ENCODE measurements around the gene USP31. TPM values are rescaled to one million over a fixed set of nuclear protein-coding genes. Genes with fewer than 3 reads are reported as not detected.

USP31 gene
- total RNA-seq, 1 donor from 2014 or later, result 50.6 TPM

DNA sequence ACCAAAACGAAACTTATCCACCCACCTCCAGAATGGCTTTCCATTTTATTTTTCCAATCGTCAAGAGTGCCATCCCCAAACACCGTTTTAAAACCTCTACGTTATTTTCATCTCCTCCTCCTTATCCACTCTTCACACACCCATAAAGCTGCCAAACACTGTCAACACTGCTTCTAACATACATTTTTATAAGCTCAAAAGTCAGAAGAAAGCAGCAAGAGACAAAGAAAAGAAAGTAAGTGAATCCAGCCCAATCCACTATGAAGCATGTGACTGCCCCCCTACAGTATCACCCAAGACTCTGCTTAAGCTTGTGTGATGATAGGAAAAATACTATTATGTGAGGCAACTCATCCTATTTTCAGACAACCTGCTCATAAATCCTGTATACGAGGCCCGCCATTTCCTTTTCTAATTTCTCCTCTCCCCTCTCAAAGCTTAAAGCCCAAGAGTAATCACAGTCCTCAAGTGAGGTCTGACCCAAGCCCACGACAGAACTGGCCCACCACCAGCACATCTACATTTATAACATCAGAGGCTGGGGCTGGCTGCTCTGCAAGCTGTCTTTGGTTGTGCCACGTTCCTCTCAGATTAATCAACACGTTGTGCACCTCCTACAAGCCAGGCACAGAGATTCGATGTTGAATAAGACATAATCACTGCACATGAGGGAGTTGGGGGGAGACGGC, 16.3 kb downstream of the USP31 start:
- no peak for DNase-seq (ENCODE audit: extremely low read depth, low read depth, low spot score)

DNA sequence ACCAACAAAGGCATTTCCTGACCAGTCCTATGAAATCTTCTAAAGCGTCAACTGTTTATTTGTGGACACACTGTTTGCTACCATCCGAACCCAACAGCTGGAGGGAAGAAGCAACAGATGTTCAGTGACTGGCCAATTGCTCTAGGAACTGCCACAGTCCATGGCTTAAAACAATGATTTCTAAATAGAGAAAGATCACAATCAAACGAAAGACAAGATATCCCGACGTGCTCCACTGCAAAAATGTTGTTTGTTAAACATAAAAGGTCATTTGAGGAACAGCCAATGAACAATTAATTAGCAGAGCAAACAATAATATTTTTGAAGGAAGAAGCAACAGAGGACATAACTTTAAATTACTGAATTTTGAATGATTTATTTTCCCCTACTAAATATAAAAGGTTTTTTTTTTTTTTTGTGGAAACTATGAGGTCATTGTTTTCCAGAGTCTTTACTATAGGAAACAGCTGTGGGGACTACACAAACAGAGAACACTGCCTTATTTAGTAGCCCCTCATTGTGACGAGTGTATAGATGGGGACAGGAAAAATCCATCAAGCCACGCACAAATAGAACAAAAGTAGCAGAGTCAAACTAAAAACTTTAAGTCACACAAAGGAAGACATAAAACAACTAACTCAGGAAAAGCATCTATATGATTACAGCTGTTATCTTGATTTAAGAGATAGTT, 17.2 kb downstream of the USP31 start:
- DNase-seq (ENCODE audit: extremely low read depth, low read depth, low spot score), result peak; percentile 90

DNA sequence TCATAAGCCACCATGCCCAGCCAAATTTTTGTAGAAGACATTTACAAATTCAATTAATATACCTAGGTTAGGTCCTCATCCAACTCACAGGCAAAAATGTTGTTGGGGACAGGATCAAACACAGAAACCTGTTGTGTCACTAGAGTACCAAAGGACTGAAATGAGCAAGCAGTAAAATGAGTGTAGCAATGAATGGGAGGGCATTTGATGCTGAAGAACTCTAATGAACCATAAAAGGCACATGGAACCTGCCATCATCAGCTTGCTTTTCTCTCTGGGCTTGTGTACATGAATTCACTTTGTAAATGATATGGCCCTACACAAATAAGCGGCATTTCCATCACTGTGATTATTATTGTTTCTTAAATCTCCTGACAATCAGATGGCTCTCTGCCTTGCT, 17.8 kb downstream of the USP31 start:
- DNase-seq (ENCODE audit: extremely low read depth, low read depth, low spot score), result no peak

DNA sequence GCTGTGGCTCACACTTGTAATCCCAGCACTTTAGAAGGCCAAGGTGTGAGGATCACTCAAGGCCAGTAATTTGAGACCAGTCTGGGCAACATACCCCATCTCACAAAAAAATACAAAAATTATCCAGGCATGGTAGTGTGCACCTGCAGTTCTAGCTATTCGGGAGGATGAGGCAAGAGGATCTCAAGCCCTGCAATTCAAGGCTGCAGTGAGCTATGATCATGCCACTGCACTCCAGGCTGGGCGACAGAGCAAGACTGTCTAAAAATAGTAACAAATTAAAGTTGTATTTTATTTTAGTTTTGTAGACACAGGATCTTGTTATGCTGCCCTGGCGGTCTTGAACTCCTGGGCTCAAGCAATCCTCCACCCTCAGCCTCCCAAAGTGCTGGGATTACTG, 18.2 kb downstream of the USP31 start:
- DNase-seq (ENCODE audit: extremely low read depth, low read depth, low spot score), result no peak

DNA sequence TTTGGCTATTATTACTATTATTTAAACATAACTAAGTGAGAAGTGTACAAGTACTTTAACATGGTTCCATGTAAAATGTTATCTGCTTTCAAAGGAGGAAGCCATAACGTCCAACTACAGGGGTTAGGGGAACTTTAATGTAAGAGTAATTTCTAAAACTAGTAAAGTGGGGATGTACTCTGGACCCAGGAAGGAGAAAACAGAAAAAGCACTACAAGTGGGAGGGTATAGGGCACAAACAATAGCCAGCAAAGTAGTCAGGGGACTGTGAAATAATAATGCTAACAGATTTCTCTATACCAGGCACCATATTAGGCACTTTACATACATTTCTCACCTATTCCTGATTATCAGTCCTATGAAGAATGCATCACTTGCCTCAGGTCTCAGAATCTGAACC, 19.6 kb downstream of the USP31 start:
- DNase-seq (ENCODE audit: extremely low read depth, low read depth, low spot score), result no peak

DNA sequence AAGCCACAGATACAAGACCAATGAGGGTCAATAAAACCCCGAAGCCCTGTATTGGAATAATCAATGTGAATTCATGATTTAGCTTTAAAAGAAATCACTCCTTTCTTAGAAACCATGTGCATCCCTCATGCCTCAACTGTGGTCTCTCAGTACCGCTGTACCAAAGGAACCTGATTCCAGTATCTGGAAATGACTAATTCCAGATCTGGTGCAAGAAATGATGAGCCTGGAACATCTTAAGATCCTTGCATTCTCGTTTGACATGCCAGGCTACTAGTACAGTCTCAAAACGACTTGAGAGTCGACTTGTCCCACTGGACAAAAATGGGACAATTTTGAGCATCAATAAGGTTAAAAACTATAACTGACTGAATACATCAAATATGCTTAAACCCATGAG, 21.2 kb downstream of the USP31 start:
- DNase-seq (ENCODE audit: extremely low read depth, low read depth, low spot score), result no peak

DNA sequence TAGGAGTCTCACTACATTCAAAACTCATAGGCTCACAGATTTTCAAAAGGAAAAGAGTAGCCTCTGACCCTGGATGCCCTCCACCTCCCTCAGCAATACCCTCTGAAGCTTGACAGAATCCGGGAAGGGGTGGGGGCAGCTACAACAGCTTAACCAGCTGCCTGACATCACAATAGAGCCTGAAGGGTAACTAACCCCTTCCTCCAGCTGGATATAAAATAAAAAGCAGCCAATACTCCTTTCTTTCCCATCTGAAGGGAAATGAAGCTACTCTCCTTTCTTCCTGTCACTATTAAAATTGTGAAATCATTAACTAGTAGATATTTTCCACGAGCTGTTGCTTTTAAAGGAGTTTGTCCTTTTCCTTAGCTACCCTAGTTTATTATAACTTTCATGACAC, 24.0 kb downstream of the USP31 start:
- DNase-seq (ENCODE audit: extremely low read depth, low read depth, low spot score), result no peak

DNA sequence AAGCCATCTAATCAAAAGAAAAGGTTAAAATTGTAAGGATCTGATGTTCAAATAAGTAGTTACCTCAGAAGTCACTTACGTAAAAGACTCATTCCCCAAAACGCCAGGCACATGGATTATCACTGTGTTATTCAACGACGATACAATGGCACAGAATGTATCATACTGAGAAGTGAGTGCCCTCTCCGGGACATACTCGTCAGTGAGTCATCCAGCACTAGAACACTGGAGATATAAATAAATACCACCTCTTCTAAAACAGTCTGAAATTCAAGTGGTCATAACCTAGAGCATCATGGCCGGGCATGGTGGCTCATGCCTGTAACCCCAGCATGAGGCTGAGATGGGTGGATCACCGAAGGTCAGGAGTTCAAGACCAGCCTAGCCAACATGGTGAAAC, 24.9 kb downstream of the USP31 start:
- peak; percentile 54 for DNase-seq (ENCODE audit: extremely low read depth, low read depth, low spot score)

DNA sequence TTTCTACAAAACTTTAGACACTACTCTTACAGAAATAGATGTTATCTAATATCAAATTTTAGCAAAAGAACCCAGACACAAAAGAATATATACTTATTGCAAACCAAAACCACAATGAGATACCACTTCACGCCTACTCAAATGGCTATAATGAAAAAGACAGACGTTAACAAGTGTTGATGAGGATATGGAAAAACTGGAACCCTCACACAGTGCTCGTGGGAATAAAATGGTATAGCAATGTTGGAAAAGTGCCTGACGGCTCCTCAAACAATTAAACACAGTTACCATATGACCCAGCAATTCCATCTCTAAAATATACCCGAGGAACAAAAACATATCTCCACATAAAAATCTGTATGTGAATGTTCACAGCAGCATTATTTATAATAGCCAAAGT, 27.1 kb downstream of the USP31 start:
- DNase-seq (ENCODE audit: extremely low read depth, low read depth, low spot score), result no peak

DNA sequence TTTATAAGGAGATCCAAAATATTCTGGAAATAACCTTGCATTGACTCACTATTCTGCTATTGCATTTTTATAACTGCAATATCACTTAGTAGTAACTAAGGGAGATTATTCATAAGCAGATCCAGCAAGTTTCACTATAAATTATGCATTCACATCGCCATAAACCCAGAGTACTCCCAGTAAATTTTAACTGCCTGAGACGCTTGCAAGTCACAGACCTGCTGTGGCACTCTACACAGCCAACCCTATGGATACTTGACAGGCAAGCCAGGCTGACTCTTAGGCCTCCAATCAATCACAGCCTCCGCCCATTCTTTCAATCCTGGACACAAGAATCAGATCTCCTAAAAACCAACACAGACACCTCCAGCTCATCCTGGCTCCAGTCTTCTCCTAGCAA, 28.2 kb downstream of the USP31 start:
- no peak for DNase-seq (ENCODE audit: extremely low read depth, low read depth, low spot score)

DNA sequence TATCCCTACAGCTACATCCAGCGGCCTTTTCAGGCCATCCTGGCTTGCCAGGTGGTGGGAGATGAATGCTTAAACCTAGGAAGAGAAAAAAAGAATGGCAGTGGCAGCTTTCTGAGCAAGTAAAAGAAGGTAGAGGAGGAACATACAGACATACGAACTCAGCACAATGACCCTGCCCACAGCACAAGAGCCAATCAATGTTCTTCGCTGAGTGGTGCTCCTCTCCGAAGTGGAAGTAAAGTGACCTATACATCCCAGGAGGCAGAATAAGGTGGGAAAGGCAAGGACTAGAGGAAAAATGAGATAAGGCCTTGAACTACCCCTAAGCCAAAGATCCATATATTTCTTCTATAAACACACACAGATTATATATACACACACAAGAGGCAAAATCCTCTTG, 28.7 kb downstream of the USP31 start:
- no peak for DNase-seq (ENCODE audit: extremely low read depth, low read depth, low spot score)

DNA sequence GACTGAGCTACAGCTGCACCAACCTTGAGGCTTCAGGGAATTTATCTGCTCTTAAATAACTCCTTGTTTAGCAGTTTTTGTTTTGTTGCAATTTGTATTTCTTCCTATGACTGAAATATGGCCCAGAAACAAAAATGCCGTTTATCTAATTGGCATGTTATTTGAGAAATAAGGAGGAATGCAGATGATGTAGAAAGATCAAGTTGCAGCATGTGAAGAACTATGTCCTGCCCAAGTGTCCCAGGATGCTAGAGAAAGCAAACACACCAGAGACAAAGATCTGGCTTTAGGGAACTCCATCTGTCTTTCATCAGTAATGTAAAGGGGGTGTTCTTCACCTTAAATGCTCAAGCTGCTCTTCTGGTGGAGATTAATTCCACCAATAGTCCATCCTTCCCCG, 29.7 kb downstream of the USP31 start:
- DNase-seq (ENCODE audit: extremely low read depth, low read depth, low spot score), result no peak

DNA sequence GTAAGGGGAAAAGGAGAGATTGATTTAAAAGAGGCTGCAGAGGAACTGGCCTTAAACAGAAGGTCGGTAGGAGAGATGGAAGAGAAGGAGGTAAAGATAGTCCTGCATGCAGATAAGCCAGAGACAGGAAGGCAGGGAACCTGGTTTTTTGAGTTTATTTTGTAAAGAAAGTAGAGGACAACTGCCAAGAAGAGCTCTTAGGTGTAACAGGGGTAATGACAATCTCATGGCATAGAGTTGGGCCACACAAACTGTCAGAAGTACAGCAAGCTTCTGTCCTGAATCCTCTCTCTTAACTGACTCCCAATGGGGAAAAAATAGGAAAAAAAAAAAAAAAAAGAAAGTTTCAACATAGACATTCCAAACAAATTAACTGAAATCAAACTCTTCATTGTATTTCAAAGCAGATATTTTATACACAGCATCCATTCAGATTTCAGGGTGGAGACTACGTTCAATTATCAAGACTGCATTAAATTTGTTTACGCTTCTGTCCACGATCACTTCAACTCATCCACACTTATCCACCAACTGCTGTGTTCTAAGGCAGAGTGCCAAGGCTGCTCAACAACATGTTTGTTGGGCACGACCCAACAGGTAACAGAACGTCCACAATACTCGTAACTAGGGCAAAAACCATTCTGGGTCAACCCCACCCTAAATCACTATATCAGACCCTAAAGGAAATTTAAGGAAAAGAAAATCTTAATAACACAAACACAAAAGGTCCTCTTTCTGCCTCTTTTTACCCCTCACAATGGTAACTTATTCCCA, 34.9 kb downstream of the USP31 start:
- no peak for DNase-seq (ENCODE audit: extremely low read depth, low read depth, low spot score)

DNA sequence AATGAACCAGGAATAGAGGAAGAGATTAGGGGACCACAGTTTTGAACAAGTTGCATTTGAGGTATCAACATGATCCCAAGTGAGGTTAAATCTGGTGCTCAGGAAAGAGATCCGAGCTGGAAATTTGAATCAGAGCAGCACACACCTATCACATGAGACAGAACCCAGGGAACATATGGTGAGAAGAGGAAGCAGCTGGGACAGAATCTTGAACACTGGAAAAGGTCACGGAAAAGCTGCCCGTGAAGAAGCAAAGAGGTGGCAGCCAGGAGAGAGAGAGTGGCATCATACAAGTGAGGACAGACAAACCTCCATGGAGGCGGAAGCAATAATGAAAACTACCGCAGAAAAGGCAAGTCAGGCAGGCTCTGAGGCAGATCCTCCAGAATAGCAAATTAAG, 36.1 kb downstream of the USP31 start:
- no peak for DNase-seq (ENCODE audit: extremely low read depth, low read depth, low spot score)

DNA sequence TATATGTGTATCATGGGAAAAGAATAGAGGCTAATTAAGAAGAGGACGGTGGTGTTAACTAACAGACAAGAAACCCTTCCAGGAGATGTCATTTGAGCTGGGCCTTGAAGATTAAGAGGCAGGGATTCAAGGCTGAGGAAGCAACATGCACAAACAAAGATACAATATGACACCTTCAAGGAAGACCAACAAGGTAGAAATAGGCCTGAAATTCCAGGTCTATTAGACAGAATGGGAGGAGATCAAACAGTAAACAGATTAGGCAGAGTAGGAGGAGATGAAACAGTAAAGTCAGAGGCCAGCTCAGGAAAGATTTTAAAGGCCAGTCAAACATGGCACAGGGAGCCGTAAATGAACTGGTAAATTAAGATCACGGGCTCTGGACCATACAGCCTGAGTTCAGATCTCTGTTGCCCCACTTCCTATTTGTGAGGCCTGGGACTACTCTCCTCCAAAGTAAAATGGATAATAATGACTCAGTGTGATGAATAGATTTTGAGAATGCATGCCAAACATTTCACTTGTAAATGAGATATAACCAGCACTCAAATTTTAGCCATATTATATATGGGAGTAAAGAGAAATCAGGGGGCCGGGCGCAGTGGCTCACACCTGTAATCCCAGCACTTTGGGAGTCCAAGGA, 38.9 kb downstream of the USP31 start:
- DNase-seq (ENCODE audit: extremely low read depth, low read depth, low spot score), result no peak

DNA sequence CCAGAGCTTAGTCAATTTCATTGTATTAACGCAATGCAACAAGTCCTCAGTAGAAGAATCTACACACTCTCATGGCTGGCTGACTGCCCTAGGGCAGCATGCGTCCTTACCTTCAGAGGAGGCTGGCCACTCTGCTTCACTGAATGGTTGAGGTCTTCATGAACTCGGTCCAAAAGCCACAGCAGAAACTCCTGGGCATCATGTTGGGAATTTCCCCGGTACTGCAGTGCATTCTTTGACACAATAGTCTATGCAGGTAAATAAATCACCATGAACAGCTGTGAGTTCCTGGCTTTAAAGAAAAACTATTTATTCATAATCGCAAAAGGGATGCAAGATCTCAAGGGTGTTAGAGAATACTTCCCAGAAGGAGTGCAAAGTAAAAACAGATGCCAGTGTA, 41.3 kb downstream of the USP31 start:
- no peak for DNase-seq (ENCODE audit: extremely low read depth, low read depth, low spot score)

DNA sequence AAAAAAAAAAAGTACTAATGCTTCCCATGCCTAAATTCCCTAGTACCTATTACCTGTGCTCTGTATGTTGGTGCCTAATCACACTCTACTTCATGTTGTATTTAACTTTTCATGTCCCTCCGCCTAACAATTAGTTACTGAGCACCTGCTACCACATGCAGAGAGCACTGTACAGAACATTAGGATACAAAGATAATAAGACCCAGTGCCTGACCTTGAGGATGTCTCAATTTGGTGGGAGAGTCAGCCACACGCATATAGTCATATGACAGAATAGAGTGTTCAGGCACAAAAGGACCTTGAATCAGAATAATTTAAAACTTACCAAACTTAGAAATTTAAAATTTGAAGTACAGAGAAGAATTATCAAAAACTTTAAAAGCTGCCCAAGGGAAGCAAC, 42.1 kb downstream of the USP31 start:
- DNase-seq (ENCODE audit: extremely low read depth, low read depth, low spot score), result no peak

DNA sequence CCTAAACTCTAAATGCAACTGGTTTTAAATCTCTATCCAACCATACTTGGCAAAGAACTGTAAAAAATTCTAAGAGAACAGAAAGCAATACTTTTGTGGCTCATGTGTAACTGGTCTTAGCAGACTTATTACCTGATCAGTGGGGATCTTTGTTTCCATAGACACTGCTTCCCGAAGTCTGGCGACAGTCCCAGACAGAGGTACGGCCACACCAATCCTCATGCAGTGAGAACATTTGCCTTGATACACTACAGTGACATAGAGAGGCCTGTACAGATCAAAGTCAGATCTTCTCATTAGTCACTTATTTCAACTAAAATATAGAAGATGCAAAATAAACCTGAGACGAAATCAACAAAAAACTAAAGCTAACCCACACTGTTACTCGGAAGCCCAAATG, 43.9 kb downstream of the USP31 start:
- DNase-seq (ENCODE audit: extremely low read depth, low read depth, low spot score), result no peak

DNA sequence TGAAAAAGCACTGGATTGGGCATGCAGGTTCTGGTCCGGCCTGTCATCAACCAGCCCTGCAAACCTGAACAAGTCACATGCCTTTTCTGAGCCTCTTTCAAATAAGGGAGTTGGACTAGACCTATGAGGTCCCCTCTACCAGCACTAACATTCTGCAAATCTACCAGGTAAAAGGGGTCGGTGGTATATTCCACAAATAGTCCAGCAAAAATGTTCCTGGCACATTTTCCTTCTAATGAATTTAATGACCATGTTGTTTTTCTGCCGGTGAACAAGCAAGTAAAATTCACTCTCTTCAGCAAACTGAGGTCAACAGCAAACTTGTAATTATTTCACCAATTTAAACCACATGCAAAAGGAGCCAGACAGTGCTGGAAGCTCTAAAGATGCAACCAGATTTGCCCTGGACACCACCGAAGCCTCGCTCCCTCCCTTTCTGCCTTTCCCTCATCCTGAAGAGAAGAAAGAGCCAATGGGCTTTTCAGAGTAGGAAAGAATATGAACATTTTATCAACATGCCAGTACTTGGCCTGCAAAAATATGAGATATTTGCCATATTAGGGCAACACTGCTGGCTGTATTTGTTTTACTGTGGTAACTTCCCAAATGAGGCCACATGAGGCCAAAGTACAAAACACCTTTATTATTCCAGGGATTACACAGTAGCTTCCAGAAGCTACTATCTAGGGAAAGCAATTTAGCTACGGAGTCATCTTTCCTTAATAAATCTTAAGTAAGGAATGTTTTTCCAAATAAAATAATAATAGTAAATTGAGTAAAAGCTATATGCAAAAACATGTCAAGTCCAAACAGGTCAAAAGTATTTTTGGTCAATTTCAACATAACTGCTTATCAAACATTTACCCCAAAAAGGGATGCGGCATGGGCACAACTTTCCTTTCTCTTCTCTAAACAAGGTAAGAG, 45.0 kb downstream of the USP31 start:
- no peak for DNase-seq (ENCODE audit: extremely low read depth, low read depth, low spot score)

DNA sequence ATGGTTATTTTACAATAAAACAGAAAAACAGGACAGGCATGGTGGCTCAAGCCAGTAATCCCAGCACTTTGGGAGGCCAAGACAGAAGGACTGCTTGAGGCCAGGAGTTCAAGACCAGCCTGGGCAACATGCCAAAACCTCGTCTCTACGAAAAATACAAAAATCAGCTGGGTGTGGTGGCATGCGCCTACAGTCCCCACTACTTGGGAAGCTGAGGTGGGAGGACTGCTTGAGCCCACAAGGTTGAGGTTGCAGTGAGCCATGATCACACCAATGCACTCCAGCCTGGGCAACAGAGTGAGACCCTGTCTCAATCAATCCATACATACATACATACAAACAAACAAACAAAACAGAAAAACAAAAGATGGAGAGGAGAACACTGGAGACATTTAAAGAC, 45.6 kb downstream of the USP31 start:
- DNase-seq (ENCODE audit: extremely low read depth, low read depth, low spot score), result no peak
